HUDEP-2 (cell line): ENCODE data around the gene TEX52.

Source experiments
- DNase-seq, 76 experiments: peaks; one replicate each; lab custom pipeline; 2025; ENCODE audit not compliant: unreplicated experiment in 76 of 76; lab: John Stamatoyannopoulos, UW

Gene TEX52

GRCh38 chr12:2833810-2834209 lies 23.0 kb downstream of the TEX52 start:
- no peak for DNase-seq

GRCh38 chr12:2833327-2833726 lies 23.5 kb downstream of the TEX52 start:
- DNase-seq: no peak

- no peak for DNase-seq
Measured at GRCh38 chr12:2832550-2833127, 24.2 kb downstream of the TEX52 start.

DNA sequence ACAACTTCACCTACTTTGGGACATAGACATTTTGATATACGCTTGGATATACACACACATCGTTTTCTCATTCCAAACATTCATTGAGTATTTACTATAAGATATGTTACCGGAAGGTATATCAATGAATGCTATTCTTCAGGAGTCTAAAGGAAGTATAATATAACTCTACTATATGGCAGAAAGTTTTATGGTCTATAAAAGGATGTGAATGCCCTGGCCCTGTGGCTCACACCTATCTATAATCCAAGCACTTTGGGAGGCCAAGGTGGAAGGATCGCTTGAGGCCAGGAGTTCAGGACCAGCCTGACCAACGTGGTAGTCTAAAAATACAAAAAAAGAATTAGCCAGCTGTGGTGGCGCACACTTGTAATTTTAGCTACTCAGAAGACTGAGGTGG lies 27.6 kb downstream of the TEX52 start:
- no peak for DNase-seq

- no peak for DNase-seq
Measured at GRCh38 chr12:2826721-2827515, 29.9 kb downstream of the TEX52 start.

- DNase-seq: no peak
Measured at GRCh38 chr12:2826036-2826435, 30.8 kb downstream of the TEX52 start.

DNA sequence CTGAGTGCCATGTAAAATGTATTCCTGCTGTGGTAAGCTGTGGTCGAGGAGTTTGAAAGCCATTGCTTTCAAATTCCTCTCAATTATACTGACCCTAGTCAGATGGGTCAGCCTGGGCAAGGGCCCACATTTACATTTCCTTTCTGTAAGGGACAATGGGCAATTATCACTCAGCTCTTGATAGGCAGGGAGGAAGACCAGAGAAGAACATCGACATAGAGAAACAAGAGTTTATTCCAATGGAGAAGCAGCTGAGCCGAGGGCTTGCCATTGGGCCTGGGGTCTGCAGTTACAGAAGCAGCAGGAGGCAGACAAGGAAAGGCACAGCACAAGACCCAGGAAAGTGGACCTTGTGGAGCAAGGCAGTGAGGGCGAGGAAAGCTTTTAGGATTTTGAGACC lies 31.7 kb downstream of the TEX52 start:
- no peak for DNase-seq

DNA sequence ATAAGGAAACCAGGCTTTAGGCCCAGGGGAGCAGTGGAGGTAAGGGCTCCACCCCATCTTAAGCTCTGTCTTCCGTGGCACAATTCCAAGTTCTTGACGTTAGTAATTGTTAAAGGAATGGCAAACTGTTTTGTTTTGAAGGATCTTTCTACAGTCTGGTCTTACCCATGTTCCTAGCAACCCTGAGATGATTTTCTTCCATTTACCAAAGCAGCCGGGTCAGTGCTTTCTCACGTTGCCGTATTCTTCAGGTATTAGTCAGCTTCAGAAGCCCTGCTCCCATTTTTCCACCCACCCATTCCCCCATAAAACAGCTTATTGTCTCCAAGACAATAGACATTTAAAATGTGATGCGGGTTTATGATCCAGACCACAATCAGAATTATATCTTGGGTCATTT lies 32.3 kb downstream of the TEX52 start:
- DNase-seq: no peak

GRCh38 chr12:2823483-2823882 lies 33.4 kb downstream of the TEX52 start:
- DNase-seq: no peak

GRCh38 chr12:2820432-2820831 lies 36.4 kb downstream of the TEX52 start:
- no peak for DNase-seq

DNA sequence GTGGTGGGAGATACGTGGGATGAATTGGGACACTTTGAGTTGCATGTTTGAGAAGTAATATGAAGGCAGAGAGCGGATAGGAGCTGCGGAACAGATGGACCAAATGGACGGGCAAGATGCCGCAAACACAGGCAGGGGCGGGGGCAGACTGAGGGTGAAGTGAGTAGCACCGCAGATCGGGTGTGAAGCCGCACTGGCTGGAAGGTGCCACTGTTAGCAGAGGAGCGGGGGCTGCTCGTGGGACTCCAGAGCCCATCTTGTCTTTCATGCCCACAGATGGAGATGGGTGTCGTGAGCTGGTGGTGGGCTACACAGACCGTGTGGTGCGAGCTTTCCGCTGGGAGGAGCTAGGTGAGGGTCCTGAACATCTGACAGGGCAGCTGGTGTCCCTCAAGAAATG lies 37.0 kb downstream of the TEX52 start:
- DNase-seq: no peak

- peak in 65 of 76 experiments; percentile 4 to 74 (median 48) for DNase-seq
Measured at GRCh38 chr12:2813214-2814185, 43.3 kb downstream of the TEX52 start.

GRCh38 chr12:2812290-2813213 lies 44.3 kb downstream of the TEX52 start, which contains the start of gene ITFG2:
Gene ITFG2, plus strand, starts transcription at chr12:2812668. Its CDS starts 93 bp downstream, at chr12:2812761.
- DNase-seq: peak; percentile 25 to 99 (median 95)

DNA sequence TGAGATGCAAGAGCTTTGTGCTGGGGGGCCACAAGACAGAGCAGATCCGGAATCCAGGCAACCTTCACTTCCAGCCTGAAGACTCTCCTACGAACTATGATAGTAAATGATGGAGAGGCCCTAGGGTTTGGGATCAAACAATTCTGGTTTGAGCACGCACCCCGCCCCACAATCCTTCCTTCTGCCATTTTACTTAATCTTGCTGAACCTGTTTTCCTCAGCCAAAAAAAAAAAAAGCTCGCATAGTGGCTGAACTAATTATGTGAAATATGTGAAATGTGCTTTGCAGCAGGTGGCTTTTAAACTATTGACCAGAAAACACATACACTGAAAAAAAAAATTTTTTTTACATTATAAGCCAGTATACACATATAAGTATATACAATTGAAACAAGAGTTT lies 45.0 kb downstream of the TEX52 start:
- DNase-seq: no peak

DNA sequence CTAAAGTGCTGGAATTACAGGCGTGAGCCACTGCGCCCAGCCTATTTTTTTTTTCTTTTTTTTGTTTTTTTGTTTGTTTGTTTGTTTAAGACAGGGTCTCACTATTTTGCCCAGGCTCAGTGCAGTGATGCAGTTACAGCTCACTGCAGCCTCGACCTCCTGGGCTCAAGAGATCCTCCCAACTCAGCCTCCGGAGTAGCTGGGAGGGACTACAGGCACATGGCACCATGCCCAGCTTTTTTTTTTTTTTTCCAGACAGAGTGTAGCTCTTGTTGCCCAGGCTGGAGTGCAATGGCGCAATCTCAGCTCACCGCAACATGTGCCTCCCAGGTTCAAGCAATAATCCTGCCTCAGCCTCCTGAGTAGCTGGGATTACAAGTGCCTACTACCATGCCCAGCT lies 50.1 kb downstream of the TEX52 start:
- peak in 1 of 76 experiments; percentile 0 for DNase-seq

DNA sequence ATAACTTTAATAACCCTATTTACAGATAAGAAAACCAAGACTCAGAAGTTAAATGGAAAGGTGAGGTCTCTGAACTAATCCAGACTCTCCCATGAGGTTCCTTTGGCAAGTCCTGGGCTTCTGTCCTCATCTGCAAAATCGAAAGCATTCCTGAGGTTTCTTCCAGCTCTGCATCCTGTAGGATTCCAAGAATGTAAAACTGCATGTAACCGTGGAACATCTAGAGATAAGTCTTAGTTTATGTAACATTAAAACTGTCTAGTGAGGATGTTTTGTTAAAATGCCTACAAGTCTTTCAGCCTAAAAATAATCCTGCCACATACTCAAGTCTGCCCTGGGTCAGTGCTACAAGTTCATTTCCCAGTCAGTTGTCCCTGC lies 51.7 kb downstream of the TEX52 start:
- no peak for DNase-seq

DNA sequence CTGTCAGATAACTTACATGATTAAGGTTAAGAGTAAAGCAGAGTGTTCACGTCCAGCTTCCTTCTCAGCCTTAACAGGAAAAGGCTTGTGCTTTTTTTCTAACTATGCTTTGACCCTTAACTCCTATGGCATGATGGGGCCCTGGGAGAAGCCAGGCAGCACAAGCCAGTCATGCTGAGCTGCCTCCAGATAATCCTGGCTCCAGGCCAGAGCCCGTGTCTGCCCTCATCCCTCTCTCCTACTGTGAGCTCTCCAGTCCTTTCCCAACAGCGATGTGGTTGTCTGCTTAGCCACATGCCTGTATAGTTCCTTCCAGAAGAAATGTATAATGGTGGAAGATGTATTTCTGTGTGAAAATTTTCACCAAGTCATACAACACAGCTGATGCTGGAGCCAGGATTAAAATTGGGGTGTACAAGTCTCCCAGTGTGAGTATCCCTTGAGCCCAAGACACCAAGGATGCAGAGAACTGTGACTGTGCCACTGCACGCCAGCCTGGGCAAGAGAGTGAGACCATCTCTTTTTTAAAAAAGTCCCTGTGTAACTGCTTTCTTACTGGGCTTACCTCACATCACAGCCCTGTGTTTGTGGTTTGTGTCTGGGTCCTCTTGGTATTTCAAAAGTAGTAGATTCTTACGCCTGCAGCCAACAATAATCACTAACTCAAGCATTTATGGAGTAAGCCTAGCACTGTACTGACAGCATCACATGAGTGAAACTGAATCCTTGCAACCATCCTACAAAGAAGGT lies 52.3 kb downstream of the TEX52 start:
- peak in 7 of 76 experiments; percentile 2 to 32 (median 9) for DNase-seq

DNA sequence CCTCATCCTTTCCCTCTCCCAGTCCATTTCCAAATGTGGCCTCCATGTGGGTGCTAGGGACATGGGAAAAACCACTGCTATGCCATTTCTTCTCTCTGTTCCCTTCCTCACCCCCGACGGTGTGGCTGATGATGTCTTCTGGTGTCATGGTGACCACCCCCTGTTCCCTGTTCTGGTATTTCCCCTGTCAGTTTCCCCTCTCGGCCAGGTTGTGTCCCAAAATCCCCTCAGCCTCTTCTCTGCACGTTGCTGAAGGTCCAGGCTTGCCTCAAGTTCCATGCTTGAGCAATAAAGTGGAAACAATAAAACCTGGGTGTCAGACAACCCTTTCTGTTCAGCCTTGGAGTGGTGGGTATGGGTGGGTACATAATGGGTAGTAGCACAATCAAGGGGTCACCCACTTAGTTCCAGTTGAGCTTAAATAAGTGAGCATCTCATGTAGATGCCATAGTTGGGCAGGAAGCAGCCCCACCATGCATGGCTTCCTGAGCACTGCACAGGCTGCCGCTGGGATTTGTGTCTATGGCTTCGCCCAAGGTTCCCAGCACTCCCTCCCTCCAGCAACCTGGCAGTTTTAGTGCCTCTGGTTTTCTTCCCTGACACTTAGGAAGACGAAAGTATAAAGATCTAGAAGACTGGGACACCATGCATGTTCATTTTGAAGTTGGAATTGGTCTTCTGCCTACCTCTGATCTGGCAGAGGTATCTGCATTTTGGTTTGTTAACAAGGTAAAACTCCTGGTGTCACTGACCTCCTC lies 53.0 kb downstream of the TEX52 start:
- DNase-seq: no peak
